IMR-90 (cell line): Measurements from ENCODE around the gene MRPS5. TPM values are rescaled to one million over a fixed set of nuclear protein-coding genes. Genes with fewer than 3 reads are reported as not detected.

Experiments
- ATAC-seq: fragments of 200-7000 bp; cut with Tn5 transposase; 2 replicates; pipeline ENCODE4 v1.9.1; 2020; ENCODE audit warnings: low read depth, mild to moderate bottlenecking, moderate library complexity
- BruUV-seq: library from RNA; stranded (reverse); fragments of 400-500 nt; replicated peaks from 2 replicates; lab custom pipeline; 2021; lab: Mats Ljungman, UMichigan
- CTCF ChIA-PET: fragments of 300-600 bp; formaldehyde crosslinking; extraction: SDS; loops from one replicate; lab custom pipeline; 2021; ENCODE audit warnings: antibody characterized with exemption; lab: Yijun Ruan, JAX
- POLR2A ChIA-PET: fragments of 300-600 bp; sonication (Branson Sonifier 250); formaldehyde crosslinking; loops from one replicate; lab custom pipeline; 2022; ENCODE audit warnings: antibody characterized with exemption; ENCODE audit not compliant: unreplicated experiment; lab: Charles Lee
- DNase-seq: peaks from one replicate; pipeline ENCODE4 v3.0.0; 2013
- H2AFZ ChIP-seq: replicated peaks from 2 replicates; pipeline ENCODE3; 2013; ENCODE audit warnings: low read length, mild to moderate bottlenecking; ENCODE audit not compliant: poor library complexity
- H2AK5ac ChIP-seq: 2 replicates; pipeline ENCODE4 v1.6.1; 2013; ENCODE audit warnings: low read depth, low read length, inconsistent platforms
- H2AK9ac ChIP-seq: replicated peaks from 2 replicates; pipeline ENCODE3; 2013; ENCODE audit warnings: mild to moderate bottlenecking, low read depth, low read length, moderate library complexity; ENCODE audit not compliant: poor library complexity
- H2BK120ac ChIP-seq: 2 replicates; pipeline ENCODE4 v1.6.1; 2013; ENCODE audit warnings: low read depth, low read length, inconsistent platforms
- H2BK15ac ChIP-seq: 3 replicates; pipeline ENCODE4 v1.6.1; 2013; ENCODE audit warnings: low read depth, low read length, inconsistent platforms
- H2BK20ac ChIP-seq: 2 replicates; pipeline ENCODE4 v1.6.1; 2013; ENCODE audit warnings: low read depth, mild to moderate bottlenecking, inconsistent platforms, low read length, moderate library complexity
- H2BK5ac ChIP-seq: 2 replicates; pipeline ENCODE4 v1.6.1; 2013; ENCODE audit warnings: mild to moderate bottlenecking, low read depth, low read length, inconsistent platforms; ENCODE audit not compliant: poor library complexity, severe bottlenecking
- H3K14ac ChIP-seq: replicated peaks from 2 replicates; pipeline ENCODE4 v1.6.1; 2013; ENCODE audit warnings: low read depth, low read length, inconsistent platforms
- H3K18ac ChIP-seq: 2 replicates; pipeline ENCODE4 v1.6.1; 2013; ENCODE audit warnings: low read depth, low read length, control low read depth
- H3K23ac ChIP-seq: 2 replicates; pipeline ENCODE4 v1.6.1; 2013; ENCODE audit warnings: low read depth, low read length, inconsistent platforms
- H3K27ac ChIP-seq: 2 replicates; pipeline ENCODE4 v1.5.1; 2013; ENCODE audit warnings: mild to moderate bottlenecking, control low read depth, low read length; ENCODE audit not compliant: insufficient read depth
- H3K27me3 ChIP-seq: 2 replicates; pipeline ENCODE4 v1.6.1; 2013; ENCODE audit warnings: low read length; ENCODE audit not compliant: control insufficient read depth, insufficient read depth
- H3K36me3 ChIP-seq: 2 replicates; pipeline ENCODE4 v1.6.1; 2013; ENCODE audit warnings: low read length, mixed read lengths; ENCODE audit not compliant: control insufficient read depth, insufficient read depth
- H3K4ac ChIP-seq: 2 replicates; pipeline ENCODE4 v1.6.1; 2013; ENCODE audit warnings: low read depth, low read length, inconsistent platforms
- H3K4me1 ChIP-seq: 2 replicates; pipeline ENCODE4 v1.6.1; 2013; ENCODE audit warnings: low read length, mixed read lengths; ENCODE audit not compliant: control insufficient read depth, insufficient read depth
- H3K4me2 ChIP-seq: 2 replicates; pipeline ENCODE4 v1.6.1; 2013; ENCODE audit warnings: low read depth, mild to moderate bottlenecking, control low read depth, low read length, moderate library complexity
- H3K4me3 ChIP-seq: 2 replicates; pipeline ENCODE4 v1.5.1; 2013; ENCODE audit warnings: low read depth, mild to moderate bottlenecking, control low read depth, low read length, moderate library complexity; ENCODE audit not compliant: insufficient read depth
- H3K56ac ChIP-seq: 2 replicates; pipeline ENCODE4 v1.6.1; 2013; ENCODE audit warnings: low read length, inconsistent platforms; ENCODE audit not compliant: insufficient read depth; ENCODE audit errors: extremely low read depth
- H3K79me1 ChIP-seq, 2 experiments: 2 replicates each; pipeline ENCODE4 v1.6.1; 2013; ENCODE audit warnings: low read length in 2 of 2, inconsistent platforms in 1 of 2, low read depth in 1 of 2
- H3K9ac ChIP-seq: 2 replicates; pipeline ENCODE4 v1.6.1; 2013; ENCODE audit warnings: low read depth, low read length, control low read depth
- H3K9me1 ChIP-seq: 2 replicates; pipeline ENCODE4 v1.6.1; 2013; ENCODE audit warnings: low read length, inconsistent platforms; ENCODE audit not compliant: insufficient read depth
- H3K9me3 ChIP-seq: 2 replicates; pipeline ENCODE4 v1.6.1; 2013; ENCODE audit warnings: low read length; ENCODE audit not compliant: control insufficient read depth, insufficient read depth
- H4K20me1 ChIP-seq: 2 replicates; pipeline ENCODE4 v1.6.1; 2013; ENCODE audit warnings: low read length, inconsistent platforms; ENCODE audit not compliant: insufficient read depth
- H4K5ac ChIP-seq: 2 replicates; pipeline ENCODE4 v1.6.1; 2013; ENCODE audit warnings: mild to moderate bottlenecking, low read depth, low read length, control low read depth
- H4K8ac ChIP-seq, 2 experiments: 2 replicates each; pipeline ENCODE4 v1.6.1; 2013; ENCODE audit warnings: low read depth in 2 of 2, low read length in 2 of 2, control low read depth in 1 of 2, inconsistent platforms in 1 of 2
- H4K91ac ChIP-seq: 2 replicates; pipeline ENCODE4 v1.6.1; 2013; ENCODE audit warnings: low read depth, low read length, inconsistent platforms; ENCODE audit not compliant: insufficient read depth
- BHLHE40 ChIP-seq: fragments of 150-350 bp; IDR thresholded peaks from 2 replicates; pipeline ENCODE4 v1.6.1; 2016; ENCODE audit warnings: mild to moderate bottlenecking, low read depth, low read length
- CEBPB ChIP-seq: IDR thresholded peaks from 2 replicates; pipeline ENCODE4 v1.6.1; 2012; ENCODE audit warnings: low read depth, low read length, improper control_type of control experiment
- CHD1 ChIP-seq: IDR thresholded peaks from 2 replicates; pipeline ENCODE4 v1.6.1; 2012; ENCODE audit warnings: low read depth, low read length, improper control_type of control experiment
- CTCF ChIP-seq: conservative IDR thresholded peaks from 2 replicates; pipeline ENCODE4 v1.5.1; 2012; ENCODE audit warnings: mild to moderate bottlenecking, low read depth, low read length, improper control_type of control experiment
- ELK1 ChIP-seq: fragments of 150-350 bp; IDR thresholded peaks from 2 replicates; pipeline ENCODE4 v1.6.1; 2016; ENCODE audit warnings: low read depth, mild to moderate bottlenecking, low read length, moderate library complexity, borderline replicate concordance
- FOS ChIP-seq: fragments of 150-350 bp; IDR thresholded peaks from 2 replicates; pipeline ENCODE4 v1.6.1; 2016; ENCODE audit warnings: low read depth, low read length
- MAFK ChIP-seq: IDR thresholded peaks from 2 replicates; pipeline ENCODE4 v1.6.1; 2012; ENCODE audit warnings: low read depth, low read length, improper control_type of control experiment
- MAZ ChIP-seq: IDR thresholded peaks from 2 replicates; pipeline ENCODE4 v1.6.1; 2012; ENCODE audit warnings: low read depth, mild to moderate bottlenecking, low read length, improper control_type of control experiment, moderate library complexity, borderline replicate concordance
- MXI1 ChIP-seq: IDR thresholded peaks from 2 replicates; pipeline ENCODE4 v1.6.1; 2012; ENCODE audit warnings: low read depth, mild to moderate bottlenecking, low read length, moderate library complexity, borderline replicate concordance
- NFE2L2 ChIP-seq: fragments of 150-350 bp; IDR thresholded peaks from 2 replicates; pipeline ENCODE4 v1.6.1; 2016; ENCODE audit warnings: low read depth, mild to moderate bottlenecking, low read length
- POLR2A ChIP-seq: IDR thresholded peaks from 2 replicates; pipeline ENCODE4 v1.6.1; 2012; ENCODE audit warnings: mild to moderate bottlenecking, low read depth, low read length
- RAD21 ChIP-seq: IDR thresholded peaks from 2 replicates; pipeline ENCODE4 v1.6.1; 2012; ENCODE audit warnings: low read length, improper control_type of control experiment
- RCOR1 ChIP-seq: IDR thresholded peaks from 2 replicates; pipeline ENCODE4 v1.6.1; 2012; ENCODE audit warnings: mild to moderate bottlenecking, low read length, improper control_type of control experiment; ENCODE audit not compliant: insufficient replicate concordance
- RFX5 ChIP-seq: IDR thresholded peaks from 2 replicates; pipeline ENCODE4 v1.8.0; 2012; ENCODE audit warnings: low read depth, mild to moderate bottlenecking, low read length, moderate library complexity
- SMC3 ChIP-seq: fragments of 150-350 bp; IDR thresholded peaks from 2 replicates; pipeline ENCODE4 v1.6.1; 2016; ENCODE audit warnings: low read depth, mild to moderate bottlenecking, antibody characterized with exemption, low read length, moderate library complexity
- USF2 ChIP-seq: fragments of 150-350 bp; IDR thresholded peaks from 2 replicates; pipeline ENCODE4 v1.6.1; 2017; ENCODE audit warnings: mild to moderate bottlenecking, antibody characterized with exemption, low read length, low read depth
- WGBS, 2 experiments: methylation state at CpG; one replicate each; pipeline versions ENCODE4 v1.1.5 to v1.1.7; 2013; ENCODE audit warnings: missing lambda C conversion rate in 2 of 2; ENCODE audit not compliant: insufficient read length in 1 of 2; ENCODE audit errors: extremely low coverage in 2 of 2; 5-methylcytosine and 5-hydroxymethylcytosine counted together
- dilution Hi-C: fragments of 300-500 bp; cut with HindIII; formaldehyde crosslinking; loops from one replicate; pipeline ENCODE4 v1.14.3; 2018; ENCODE audit warnings: low sequenced_read_pairs; ENCODE audit not compliant: unreplicated experiment
- in situ Hi-C: fragments of 300-500 bp; cut with MboI; formaldehyde crosslinking; loops from 3 replicates; pipeline ENCODE4 v1.14.3; 2019; ENCODE audit warnings: low sequenced_read_pairs, inconsistent platforms, mixed read lengths
- intact Hi-C: fragments of 100-400 bp; cut with micrococcal nuclease; formaldehyde crosslinking; loops from 2 replicates; pipeline ENCODE4 v1.10.0; 2022
- polyA plus RNA-seq, 3 experiments: library from polyadenylated mRNA; depleted of rRNA; stranded (reverse); fragments of >200 nt; gene quantifications; 2 replicates each; pipeline ENCODE4 v1.2.3, GENCODE V29; 2012; ENCODE audit warnings: low replicate concordance in 1 of 3
- total RNA-seq: library from RNA; depleted of rRNA; stranded (reverse); fragments of >200 nt; gene quantifications from 2 replicates; pipeline ENCODE4 v1.2.3, GENCODE V29; 2012

The MRPS5 gene
- total and polyA plus RNA-seq, 2 of the 4 experiments (the other 2 are of a cell fraction): 27.6 to 44.1 TPM

- Histone ChIP-seq H4K5ac (no peak overlapping the region), H4K20me1 (no peaks in the 10 kb centered on the region), H3K14ac (no peak overlapping the region), H3K9me3 (peaks cover 57% of the 10 kb centered on the region), H3K18ac (no peak overlapping the region), H3K4me1 (no peaks in the 10 kb centered on the region), H2AK5ac (no peak overlapping the region), H3K4me3 (no peak overlapping the region), H3K9ac (no peak overlapping the region), H3K27ac (no peak overlapping the region), H3K23ac (no peak overlapping the region), H2AK9ac (no peak overlapping the region), H3K79me1 (no peaks in the 10 kb centered on the region; a peak in 1 of 4 replicates), H3K9me1 (no peaks in the 10 kb centered on the region), H3K36me3 (peaks cover 12% of the 10 kb centered on the region), H4K8ac (no peak overlapping the region), H4K91ac (no peak overlapping the region), H2BK5ac (no peak overlapping the region), H3K4me2 (no peak overlapping the region), H3K56ac (no peak overlapping the region), H2AFZ (no peak overlapping the region), H3K4ac (no peak overlapping the region), H2BK15ac (no peak overlapping the region), H2BK20ac (no peak overlapping the region), H3K27me3 (no peaks in the 10 kb centered on the region), H2BK120ac (no peak overlapping the region)
- intact Hi-C loops (no loop called here), dilution Hi-C loops (no loop called here), in situ Hi-C loops (no loop called here)
- no peak for DNase-seq
- POLR2A ChIA-PET: no interaction called here
- BruUV-seq: no TSS peak
- WGBS, 2 experiments: 100% methylated on average over 1 of the region's 2 CpGs; no CpG with 5 or more reads in 1 of the 2 experiments
- ATAC-seq: no peak
- TF ChIP-seq FOS: no peak
- TF ChIP-seq NFE2L2: no peak
- TF ChIP-seq CHD1: no peak
- TF ChIP-seq USF2: no peak
- TF ChIP-seq BHLHE40: no peak
- no peak for TF ChIP-seq CTCF
- no peak for TF ChIP-seq MAZ
- TF ChIP-seq CEBPB: no peak
- TF ChIP-seq RCOR1: no peak
- no peak for TF ChIP-seq MXI1
- no peak for TF ChIP-seq RFX5
- no peak for TF ChIP-seq ELK1
- TF ChIP-seq SMC3: no peak
- no peak for TF ChIP-seq POLR2A
- TF ChIP-seq MAFK: no peak
- no peak for TF ChIP-seq RAD21
- CTCF ChIA-PET: no interaction called here
These were observed 22.2 kb upstream of the MRPS5 start for GRCh38 chr2:95143838-95144237.
